Naive B cell (primary cell): ENCODE measurements around the gene COL5A1. TPM values are rescaled to one million over a fixed set of nuclear protein-coding genes. Genes with fewer than 3 reads are reported as not detected.
"Not testable (repeated sequence)": the region's sequence is repeated elsewhere in the genome, so short reads cannot be mapped to it uniquely, and the experiment has no call there.

Source experiments
- ATAC-seq, 2 donors: fragments of 150-1000 bp; cut with Tn5 transposase; 2 replicates each; pipeline ENCODE4 v1.10.0; 2021; ENCODE audit warnings: low read depth in 2 of 2, mild to moderate bottlenecking in 2 of 2, moderate library complexity in 2 of 2
- DNase-seq: peaks from one replicate; pipeline ENCODE4 v3.0.0; 2022
- H3K27ac Mint-ChIP-seq, 6 donors: one replicate each; pipeline ENCODE4 v1.8.0; 2020 to 2022; ENCODE audit warnings: mild to moderate bottlenecking in 6 of 6, mixed read lengths in 6 of 6, moderate library complexity in 5 of 6, inconsistent platforms in 2 of 6
- H3K27me3 Mint-ChIP-seq, 3 donors: one replicate each; pipeline ENCODE4 v1.8.0; 2021 to 2022; ENCODE audit warnings: mixed read lengths in 3 of 3, mild to moderate bottlenecking in 1 of 3
- H3K36me3 Mint-ChIP-seq, 2 donors: one replicate each; pipeline ENCODE4 v1.8.0; 2020 to 2022; ENCODE audit warnings: mixed read lengths in 2 of 2, inconsistent platforms in 1 of 2, mild to moderate bottlenecking in 1 of 2
- H3K4me1 Mint-ChIP-seq, 3 donors: one replicate each; pipeline ENCODE4 v1.8.0; 2020 to 2022; ENCODE audit warnings: mixed read lengths in 3 of 3, inconsistent platforms in 1 of 3, mild to moderate bottlenecking in 1 of 3, moderate library complexity in 1 of 3
- H3K4me3 Mint-ChIP-seq, 8 donors: one replicate each; pipeline ENCODE4 v1.8.0; 2020 to 2022; ENCODE audit warnings: mild to moderate bottlenecking in 8 of 8, mixed read lengths in 8 of 8, moderate library complexity in 8 of 8, inconsistent platforms in 2 of 8
- H3K9me3 Mint-ChIP-seq, 7 donors: one replicate each; pipeline ENCODE4 v1.8.0; 2020 to 2022; ENCODE audit warnings: mixed read lengths in 7 of 7, mild to moderate bottlenecking in 5 of 7, inconsistent platforms in 2 of 7, moderate library complexity in 1 of 7
- polyA plus RNA-seq, 6 donors: library from polyadenylated mRNA; unstranded; fragments of 300-500 nt; fragmentation: Illumina TruSeq; gene quantifications; one replicate each; pipeline ENCODE4 v1.2.3, GENCODE V29; 2021; ENCODE audit warnings: low read depth in 6 of 6

COL5A1 gene
- polyA plus RNA-seq, 6 donors from 2014 or later, result not detected

DNA sequence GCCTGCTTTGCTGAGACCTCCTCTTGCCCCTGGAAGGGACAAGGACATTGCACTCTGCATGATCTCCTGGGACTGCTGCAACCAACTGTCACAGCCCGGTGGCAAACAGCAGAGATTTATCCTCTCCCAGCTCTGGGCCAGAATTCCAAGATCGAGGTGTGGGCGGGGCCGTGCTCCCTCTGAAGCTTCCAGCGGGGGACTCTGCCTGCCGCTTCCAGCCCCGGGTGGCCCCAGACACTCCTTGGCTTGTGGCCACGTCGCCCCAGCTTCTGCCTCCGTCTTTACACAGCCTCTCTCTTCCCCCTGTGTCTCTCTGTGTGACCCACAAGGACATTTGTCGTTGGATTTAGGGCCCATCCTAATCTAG, 67.1 kb downstream of the COL5A1 start:
- Mint-ChIP-seq H3K27me3 (no peaks in the 10 kb centered on the region), H3K27ac (no peak overlapping the region), H3K4me1 (peaks cover 0 to 6% (median 0%) of the 10 kb centered on the region in 3 donors), H3K36me3 (no peaks in the 10 kb centered on the region), H3K4me3 (no peak overlapping the region), H3K9me3 (no peaks in the 10 kb centered on the region)
- no peak for DNase-seq
- ATAC-seq, result no peak

DNA sequence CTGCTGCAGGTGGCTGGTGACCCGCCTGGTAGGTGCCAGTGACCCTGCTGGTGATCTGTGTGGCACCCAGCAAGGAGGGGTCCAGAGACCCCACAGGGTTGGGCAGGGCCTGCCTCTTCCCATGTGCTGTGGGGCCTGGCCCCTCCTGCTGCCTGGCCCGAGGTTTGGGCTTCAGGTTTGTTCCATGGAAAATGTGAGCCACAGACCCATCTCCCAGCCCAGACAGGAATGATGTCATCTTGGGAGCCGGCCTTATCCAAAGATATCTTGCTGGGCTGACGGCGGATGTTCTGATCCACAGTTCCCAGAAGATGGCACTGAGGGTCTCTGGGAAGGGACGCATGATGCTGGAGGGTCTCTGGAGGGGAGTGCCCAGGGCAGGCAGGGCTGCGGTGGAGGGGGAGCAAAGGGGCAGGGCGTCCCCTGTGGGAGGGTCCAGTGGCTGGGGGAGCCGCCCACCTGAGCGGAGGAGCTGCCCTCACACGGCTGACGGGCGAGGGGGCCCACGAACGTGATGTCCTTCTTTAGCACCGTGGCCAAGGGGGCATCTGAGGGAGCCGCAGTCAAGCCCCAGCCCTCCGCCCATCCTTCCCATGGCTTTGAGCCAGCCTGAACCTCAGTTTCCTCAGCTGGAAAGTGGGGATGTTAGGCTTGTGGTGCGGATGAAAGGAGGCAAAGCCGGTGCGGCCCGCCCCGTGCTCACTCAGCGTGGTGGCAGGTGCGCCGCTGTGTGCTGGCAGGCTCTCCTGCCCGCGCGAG, 68.1 kb downstream of the COL5A1 start:
- Mint-ChIP-seq H3K9me3 (peaks cover 0 to 6% (median 0%) of the 10 kb centered on the region in 7 donors), H3K4me3 (peak overlapping the region in 1 of 8 donors; percentile 29), H3K4me1 (peaks cover 0 to 12% (median 4%) of the 10 kb centered on the region in 3 donors), H3K27ac (peak overlapping the region in 1 of 6 donors; percentile 83), H3K36me3 (no peaks in the 10 kb centered on the region), H3K27me3 (no peaks in the 10 kb centered on the region)
- DNase-seq, result no peak
- no peak for ATAC-seq

DNA sequence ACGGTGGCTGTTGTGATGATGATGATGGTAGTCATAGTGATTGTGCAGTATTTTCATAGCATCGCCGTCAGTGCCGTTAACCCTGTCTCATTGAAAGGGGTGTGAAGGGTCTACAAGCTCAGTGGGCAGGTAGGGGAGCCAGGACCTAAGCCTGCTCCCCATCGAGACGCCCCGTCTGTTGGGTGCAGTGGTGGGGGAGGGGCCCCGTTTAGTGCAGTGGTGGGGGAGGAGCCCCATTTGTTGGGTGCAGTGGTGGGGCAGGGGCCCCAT, 68.6 kb downstream of the COL5A1 start:
- H3K4me1 Mint-ChIP-seq, result peaks cover 0 to 12% (median 4%) of the 10 kb centered on the region in 3 donors
- H3K36me3 Mint-ChIP-seq, result no peaks in the 10 kb centered on the region
- no peak overlapping the region for H3K4me3 Mint-ChIP-seq
- ATAC-seq, result no peak
- peaks cover 0 to 6% (median 0%) of the 10 kb centered on the region in 7 donors for H3K9me3 Mint-ChIP-seq
- DNase-seq, result no peak
- H3K27me3 Mint-ChIP-seq, result no peaks in the 10 kb centered on the region
- H3K27ac Mint-ChIP-seq, result peak overlapping the region in 3 of 6 donors; percentile 56 to 91 (median 83)

DNA sequence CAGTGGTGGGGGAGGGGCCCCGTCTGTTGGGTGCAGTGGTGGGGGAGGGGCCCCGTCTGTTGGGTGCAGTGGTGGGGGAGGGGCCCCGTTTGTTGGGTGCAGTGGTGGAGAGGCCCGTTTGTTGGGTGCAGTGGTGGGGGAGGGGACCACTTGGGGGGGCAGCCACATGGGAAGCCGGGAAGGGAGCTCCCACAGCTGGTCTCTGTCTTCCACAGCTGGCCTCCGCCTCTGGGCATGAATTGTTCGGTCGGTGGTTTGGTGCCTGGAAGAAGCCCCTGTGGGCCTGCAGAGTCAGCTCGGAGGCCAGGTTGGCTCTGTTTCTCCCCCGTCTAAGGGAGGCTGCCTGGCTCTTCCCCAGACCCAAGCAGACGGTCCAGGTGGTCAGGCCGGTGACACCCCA, 69.3 kb downstream of the COL5A1 start:
- no peak overlapping the region for H3K4me3 Mint-ChIP-seq
- DNase-seq, result no peak
- peaks cover 0 to 12% (median 4%) of the 10 kb centered on the region in 3 donors for H3K4me1 Mint-ChIP-seq
- H3K27me3 Mint-ChIP-seq, result no peaks in the 10 kb centered on the region
- H3K9me3 Mint-ChIP-seq, result peaks cover 0 to 6% (median 0%) of the 10 kb centered on the region in 7 donors
- no peak overlapping the region for H3K27ac Mint-ChIP-seq
- no peaks in the 10 kb centered on the region for H3K36me3 Mint-ChIP-seq
- no peak for ATAC-seq

DNA sequence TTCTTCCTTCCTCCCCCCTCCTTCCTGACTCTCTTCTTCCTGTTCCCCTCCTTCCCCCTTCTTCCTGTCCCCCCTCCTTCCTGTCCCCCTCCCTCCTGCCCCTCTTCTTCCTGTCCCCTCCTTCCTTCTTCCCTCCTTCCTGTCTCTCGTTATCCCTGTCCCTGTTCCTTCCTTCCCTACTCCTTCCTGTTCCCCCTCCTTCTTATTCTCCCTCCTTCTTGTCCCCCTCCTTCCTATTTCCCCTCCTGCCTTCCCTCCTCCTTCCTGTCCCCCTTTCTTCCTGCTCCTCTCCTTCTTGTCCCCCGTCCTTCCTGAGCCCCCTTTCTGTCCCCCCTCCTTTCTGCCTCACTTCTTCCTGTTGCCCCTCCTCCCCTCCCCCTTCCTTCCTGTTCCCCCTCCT, 70.6 kb downstream of the COL5A1 start:
- DNase-seq, result no peak
- Mint-ChIP-seq H3K4me1 (peaks cover 0 to 12% (median 4%) of the 10 kb centered on the region in 3 donors), H3K36me3 (no peaks in the 10 kb centered on the region), H3K4me3 (no peak overlapping the region), H3K9me3 (peaks cover 0 to 6% (median 0%) of the 10 kb centered on the region in 7 donors), H3K27me3 (no peaks in the 10 kb centered on the region), H3K27ac (peak overlapping the region in 2 of 6 donors; percentile 75 to 88)
- no peak for ATAC-seq

DNA sequence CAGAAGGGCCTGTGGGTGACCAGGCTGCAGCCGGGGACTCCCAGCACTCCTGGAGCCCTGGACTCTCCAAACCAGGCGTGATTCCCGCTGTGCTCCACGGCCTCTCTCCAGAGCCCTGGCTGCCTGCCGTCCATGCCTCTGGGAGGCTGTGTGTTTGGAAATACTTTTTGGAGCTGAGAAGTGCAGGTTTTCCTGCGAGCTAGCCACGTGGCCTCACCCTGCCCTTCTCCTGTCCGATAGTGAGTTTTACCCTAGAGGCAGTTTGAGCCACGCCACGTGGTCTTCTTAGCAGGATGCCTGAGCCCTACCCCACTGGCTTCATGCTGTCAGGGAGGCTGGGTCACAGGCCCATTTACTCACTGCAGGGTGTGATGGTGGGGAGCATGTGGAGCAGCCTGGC, 71.3 kb downstream of the COL5A1 start:
- ATAC-seq, result no peak
- DNase-seq, result no peak
- peaks cover 0 to 6% (median 0%) of the 10 kb centered on the region in 7 donors for H3K9me3 Mint-ChIP-seq
- H3K36me3 Mint-ChIP-seq, result no peaks in the 10 kb centered on the region
- no peak overlapping the region for H3K4me3 Mint-ChIP-seq
- peaks cover 0 to 12% (median 4%) of the 10 kb centered on the region in 3 donors for H3K4me1 Mint-ChIP-seq
- H3K27me3 Mint-ChIP-seq, result no peaks in the 10 kb centered on the region
- peak overlapping the region in 1 of 6 donors; percentile 75 for H3K27ac Mint-ChIP-seq

DNA sequence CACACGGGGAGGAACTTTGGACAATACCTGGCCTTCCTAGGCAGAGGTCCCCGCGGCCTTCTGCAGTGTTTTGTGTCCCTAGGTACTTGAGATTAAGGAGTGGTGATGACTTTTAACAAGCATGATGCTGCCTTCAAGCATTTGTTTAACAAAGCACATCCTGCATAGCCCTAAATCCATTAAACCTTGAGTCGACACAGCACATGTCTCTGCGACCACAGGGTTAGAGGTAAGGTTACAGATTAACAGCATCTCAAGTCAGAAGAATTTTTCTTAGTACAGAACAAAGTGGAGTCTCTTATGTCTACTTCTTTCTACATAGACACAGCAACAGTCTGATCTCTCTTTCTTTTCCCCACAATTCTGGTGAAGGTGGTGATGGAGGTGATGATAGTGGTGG, 73.9 kb downstream of the COL5A1 start:
- not testable (repeated sequence) for H3K27ac Mint-ChIP-seq, H3K27me3 Mint-ChIP-seq, H3K9me3 Mint-ChIP-seq, ATAC-seq, H3K36me3 Mint-ChIP-seq, DNase-seq, H3K4me3 Mint-ChIP-seq
- peaks cover 0 to 12% (median 4%) of the 10 kb centered on the region in 3 donors for H3K4me1 Mint-ChIP-seq

DNA sequence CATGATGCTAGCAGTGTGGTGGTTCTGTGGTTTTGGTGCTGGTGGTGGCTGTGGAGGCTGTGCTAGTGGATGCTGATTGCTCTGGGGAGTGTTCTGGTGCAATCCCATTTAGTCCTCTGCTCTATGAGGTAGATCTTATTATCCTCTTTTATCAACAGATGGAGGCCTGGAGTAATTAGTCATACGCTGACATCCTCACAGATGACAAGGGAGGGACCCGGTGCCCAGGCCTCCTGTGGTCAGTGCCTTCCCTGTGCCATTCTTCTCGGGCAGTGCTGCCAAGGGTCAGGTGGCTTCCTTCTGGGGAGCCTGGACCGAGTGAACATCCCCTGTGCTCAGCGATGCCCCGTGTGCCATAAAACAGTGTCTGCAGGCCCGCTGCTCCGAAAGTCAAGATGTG, 74.5 kb downstream of the COL5A1 start:
- no peaks in the 10 kb centered on the region for H3K27me3 Mint-ChIP-seq
- no peaks in the 10 kb centered on the region for H3K36me3 Mint-ChIP-seq
- ATAC-seq, result no peak
- no peak for DNase-seq
- peaks cover 0 to 6% (median 0%) of the 10 kb centered on the region in 7 donors for H3K9me3 Mint-ChIP-seq
- peaks cover 0 to 12% (median 4%) of the 10 kb centered on the region in 3 donors for H3K4me1 Mint-ChIP-seq
- no peak overlapping the region for H3K4me3 Mint-ChIP-seq
- no peak overlapping the region for H3K27ac Mint-ChIP-seq

DNA sequence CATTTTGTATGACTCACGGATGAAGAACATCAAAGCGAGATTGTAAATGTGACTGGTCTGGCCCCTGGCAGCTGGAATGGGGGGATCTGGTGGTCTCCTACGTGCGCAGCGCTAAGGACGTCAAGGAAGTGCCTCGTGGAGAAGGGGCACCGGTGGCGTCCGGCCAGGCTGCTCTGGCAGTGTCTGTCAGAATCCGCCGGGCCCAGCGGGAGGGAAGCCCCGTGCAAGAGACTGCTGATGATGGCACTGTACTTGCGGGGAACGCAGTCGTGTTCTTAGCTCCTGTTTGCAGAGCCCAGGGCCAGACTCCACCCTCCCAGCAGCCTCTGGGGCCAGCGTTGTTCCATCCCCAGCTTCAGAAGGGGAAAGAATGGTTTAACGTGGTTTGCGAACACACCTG, 75.5 kb downstream of the COL5A1 start:
- DNase-seq (no peak), ATAC-seq (no peak)
- Mint-ChIP-seq H3K27ac (no peak overlapping the region), H3K4me3 (no peak overlapping the region), H3K4me1 (peaks cover 0 to 12% (median 4%) of the 10 kb centered on the region in 3 donors), H3K36me3 (no peaks in the 10 kb centered on the region), H3K9me3 (peaks cover 0 to 6% (median 0%) of the 10 kb centered on the region in 7 donors), H3K27me3 (no peaks in the 10 kb centered on the region)

DNA sequence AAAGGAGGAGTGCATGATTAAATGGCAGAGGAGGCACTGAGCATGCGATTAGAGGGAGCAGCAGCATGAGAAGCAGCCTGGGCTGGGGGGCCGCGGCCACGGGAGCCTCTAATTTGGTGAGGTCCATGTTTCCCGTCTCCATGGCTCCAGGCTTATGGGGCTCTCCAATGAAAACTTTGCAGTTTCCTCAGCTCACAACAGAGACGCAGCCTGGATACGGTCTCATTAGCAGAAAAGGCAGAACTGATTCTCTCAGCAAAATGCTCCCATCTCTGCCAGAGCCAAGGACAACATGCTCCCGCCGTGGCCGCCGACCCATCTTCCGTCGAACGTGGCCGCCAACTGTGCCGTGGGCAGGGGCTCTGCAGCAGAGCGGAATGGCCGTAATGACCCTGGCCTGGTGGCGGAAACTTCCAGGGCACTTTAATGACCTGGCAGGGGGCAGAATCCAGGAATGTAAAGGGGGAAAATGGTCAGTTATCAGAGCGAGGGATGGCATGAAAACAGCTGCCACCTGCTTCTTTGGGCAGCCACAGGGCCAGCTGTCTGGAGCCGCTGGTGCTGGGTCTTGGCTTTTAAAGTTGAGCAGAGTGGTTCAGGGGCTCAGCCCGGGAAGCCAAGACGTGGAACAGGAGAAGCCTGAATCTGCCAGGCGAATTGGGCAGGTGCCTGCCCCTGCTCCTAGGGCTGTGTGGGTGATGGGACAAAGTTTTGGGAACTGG, 76.5 kb downstream of the COL5A1 start:
- ATAC-seq, result no peak
- H3K9me3 Mint-ChIP-seq, result peaks cover 0 to 6% (median 0%) of the 10 kb centered on the region in 7 donors

DNA sequence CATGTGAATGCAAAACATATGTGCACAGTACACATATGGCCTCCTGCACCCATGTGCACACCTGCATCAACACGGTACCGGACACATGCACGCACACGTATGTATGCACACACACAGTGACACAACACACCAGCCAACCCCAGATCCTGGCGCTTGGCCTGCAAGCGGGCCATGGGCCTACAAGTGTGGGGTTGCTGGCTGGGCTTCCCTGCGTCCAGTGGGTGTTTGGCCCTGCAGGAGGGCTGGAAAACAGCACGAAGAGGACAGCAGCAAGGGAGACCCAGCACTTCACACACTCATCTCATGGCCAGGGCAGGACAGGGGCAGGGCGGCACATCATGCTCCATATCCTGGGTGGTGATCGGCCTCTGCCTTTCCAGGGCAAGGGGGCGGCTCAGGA, 77.7 kb downstream of the COL5A1 start:
- peaks cover 0 to 16% (median 4%) of the 10 kb centered on the region in 3 donors for H3K4me1 Mint-ChIP-seq
- H3K4me3 Mint-ChIP-seq, result peak overlapping the region in 1 of 8 donors; percentile 61
- no peaks in the 10 kb centered on the region for H3K36me3 Mint-ChIP-seq
- H3K9me3 Mint-ChIP-seq, result peaks cover 0 to 2% (median 0%) of the 10 kb centered on the region in 7 donors
- H3K27me3 Mint-ChIP-seq, result peaks cover 0 to 9% (median 6%) of the 10 kb centered on the region in 3 donors
- no peak overlapping the region for H3K27ac Mint-ChIP-seq
- no peak for DNase-seq
- ATAC-seq, result no peak

More for the DNA sequence above, 76.5 kb downstream of the COL5A1 start:
- peaks cover 0 to 9% (median 6%) of the 10 kb centered on the region in 3 donors for H3K27me3 Mint-ChIP-seq
- no peak overlapping the region for H3K4me3 Mint-ChIP-seq
- no peak for DNase-seq
- H3K4me1 Mint-ChIP-seq, result peaks cover 0 to 11% (median 6%) of the 10 kb centered on the region in 3 donors
- H3K36me3 Mint-ChIP-seq, result no peaks in the 10 kb centered on the region
- H3K27ac Mint-ChIP-seq, result no peak overlapping the region

DNA sequence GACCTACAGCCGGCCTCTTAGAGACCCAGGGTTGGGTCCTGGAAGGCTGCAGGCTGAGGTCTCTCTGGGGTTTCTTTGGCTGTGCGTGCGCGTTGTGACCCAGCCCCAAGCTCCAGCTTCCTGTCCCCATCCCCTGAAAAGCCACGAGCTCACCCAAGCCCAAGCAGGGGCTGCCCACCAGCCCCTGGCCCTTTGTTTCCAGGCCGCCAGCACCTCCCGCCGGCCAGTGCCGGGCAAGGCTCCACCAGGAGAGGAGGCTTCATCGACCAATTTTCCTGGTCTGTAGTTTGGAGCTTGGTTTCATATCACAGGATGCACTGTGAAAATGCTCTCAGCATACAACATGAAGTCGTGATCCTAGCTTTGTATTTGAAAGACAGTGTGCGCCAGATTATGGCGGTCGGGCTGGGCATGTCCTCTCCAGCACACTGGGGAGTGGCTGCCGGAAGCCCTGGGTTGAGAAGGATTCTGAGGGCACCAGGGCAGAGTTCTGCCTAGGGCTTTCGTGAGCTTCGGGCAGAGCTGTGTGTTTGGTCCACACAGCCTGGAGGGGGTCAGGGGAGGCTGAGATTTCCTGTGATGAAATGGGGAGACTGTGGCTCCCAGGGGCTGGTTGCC, 78.6 kb downstream of the COL5A1 start:
- DNase-seq (no peak), ATAC-seq (no peak)
- H3K27ac Mint-ChIP-seq, result no peak overlapping the region
- peaks cover 0 to 16% (median 5%) of the 10 kb centered on the region in 3 donors for H3K4me1 Mint-ChIP-seq
- H3K9me3 Mint-ChIP-seq, result no peaks in the 10 kb centered on the region
- peak overlapping the region in 1 of 8 donors; percentile 25 for H3K4me3 Mint-ChIP-seq
- peaks cover 0 to 9% (median 6%) of the 10 kb centered on the region in 3 donors for H3K27me3 Mint-ChIP-seq
- H3K36me3 Mint-ChIP-seq, result no peaks in the 10 kb centered on the region

DNA sequence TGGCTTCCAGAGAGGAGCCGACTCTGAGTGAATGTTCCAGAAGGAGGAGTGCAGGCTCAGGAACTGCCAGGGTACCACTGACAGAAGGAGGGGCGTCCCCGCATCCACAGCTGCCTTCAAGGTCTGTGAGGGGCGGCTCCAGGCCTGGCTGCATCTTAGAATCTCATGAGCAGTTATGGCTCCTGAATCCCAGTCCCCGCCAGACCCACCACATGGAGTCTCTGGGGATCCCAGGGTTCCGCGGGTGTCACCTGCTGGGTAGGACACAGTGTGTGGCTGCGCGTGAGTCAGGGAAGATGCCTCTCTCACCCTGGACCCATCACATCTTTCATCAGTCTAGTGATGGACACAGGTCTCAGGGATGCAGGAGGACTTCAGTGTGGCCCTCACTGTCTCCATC, 79.2 kb downstream of the COL5A1 start:
- Mint-ChIP-seq H3K36me3 (no peaks in the 10 kb centered on the region), H3K27me3 (peaks cover 5 to 9% (median 6%) of the 10 kb centered on the region in 3 donors), H3K27ac (no peak overlapping the region), H3K4me1 (peaks cover 0 to 16% (median 10%) of the 10 kb centered on the region in 3 donors), H3K9me3 (no peaks in the 10 kb centered on the region), H3K4me3 (peak overlapping the region in 1 of 8 donors; percentile 25)
- DNase-seq, result no peak
- ATAC-seq, result no peak
